SK-N-MC (cell line): Measurements from ENCODE around the gene DENND6B.
A peak's percentile ranks its signal among the peaks of the same experiment; 100 is the strongest.
"Not testable (repeated sequence)": the region's sequence is repeated elsewhere in the genome, so short reads cannot be mapped to it uniquely, and the experiment has no call there.

Experiments
- DNase-seq: peaks from one replicate; pipeline ENCODE4 v3.0.0-alpha.2; 2011; ENCODE audit warnings: low read depth, low spot score
- H3K27ac ChIP-seq: fragments of 200-600 bp; sonication (generic); 2 replicates; pipeline ENCODE4 v1.5.1; 2016; ENCODE audit warnings: mixed run types
- H3K36me3 ChIP-seq: fragments of 200-600 bp; sonication (generic); 2 replicates; pipeline ENCODE4 v1.6.1; 2017; ENCODE audit warnings: antibody characterized with exemption, low read length, mixed read lengths; ENCODE audit not compliant: insufficient read depth
- H3K4me3 ChIP-seq: fragments of 200-600 bp; sonication (generic); 2 replicates; pipeline ENCODE4 v1.5.1; 2016
- H3K9ac ChIP-seq: fragments of 200-600 bp; sonication (generic); 2 replicates; pipeline ENCODE4 v1.8.0; 2017; ENCODE audit warnings: mixed run types, mixed read lengths; ENCODE audit not compliant: insufficient read length
- H3K9me3 ChIP-seq: fragments of 200-600 bp; sonication (generic); 2 replicates; pipeline ENCODE4 v1.6.1; 2017; ENCODE audit warnings: low read depth, mild to moderate bottlenecking, antibody characterized with exemption, low read length, moderate library complexity, mixed read lengths
- EZH2 ChIP-seq: fragments of 200-600 bp; sonication (generic); IDR thresholded peaks from one replicate; pipeline ENCODE4 v1.6.1; 2017; ENCODE audit warnings: antibody characterized with exemption
- FOXP2 ChIP-seq: optimal IDR thresholded peaks from 2 replicates; pipeline ENCODE3; 2011; ENCODE audit warnings: mild to moderate bottlenecking, moderate library complexity; ENCODE audit not compliant: insufficient read depth; ENCODE audit errors: extremely low read length, control extremely low read depth
- POLR2AphosphoS5 ChIP-seq: IDR thresholded peaks from 2 replicates; pipeline ENCODE4 v1.6.1; 2012; ENCODE audit warnings: mild to moderate bottlenecking, low read depth, low read length, borderline replicate concordance

Gene DENND6B

GRCh38 chr22:50342651-50343540 lies 16.1 kb upstream of the DENND6B start, which contains the start of gene PPP6R2:
Gene PPP6R2 (plus strand): TSS chr22:50343327. CDS start chr22:50393909, 50,582 bp downstream.
- peak within 1 kb of the TSS; percentile 89 for H3K27ac ChIP-seq
- DNase-seq: no peak
- peak within 1 kb of the TSS; percentile 90 for H3K9ac ChIP-seq
- H3K36me3 ChIP-seq: peaks cover 7% of the 10 kb centered on the region; the same call in 1 of the 2 replicates
- TF ChIP-seq FOXP2 (no peak), POLR2AphosphoS5 (peak; percentile 65; the same call in 1 of the 2 replicates), EZH2 (no peak)
- H3K4me3 ChIP-seq: peak within 1 kb of the TSS; percentile 83
- H3K9me3 ChIP-seq: no peaks in the 10 kb centered on the region

- peak overlapping the region; percentile 83 for H3K4me3 ChIP-seq
- peak overlapping the region; percentile 89 for H3K27ac ChIP-seq
- no peaks in the 10 kb centered on the region for H3K9me3 ChIP-seq
- H3K36me3 ChIP-seq: peaks cover 4% of the 10 kb centered on the region; the same call in 1 of the 2 replicates
- TF ChIP-seq EZH2 (no peak), FOXP2 (no peak), POLR2AphosphoS5 (no peak)
- DNase-seq: peak; percentile 66
- H3K9ac ChIP-seq: peak overlapping the region; percentile 77
These were observed 15.3 kb upstream of the DENND6B start for GRCh38 chr22:50341977-50342650.

GRCh38 chr22:50339945-50340879 lies 13.4 kb upstream of the DENND6B start:
- Histone ChIP-seq H3K27ac (no peak overlapping the region), H3K4me3 (no peak overlapping the region), H3K9ac (no peak overlapping the region), H3K9me3 (no peaks in the 10 kb centered on the region), H3K36me3 (no peaks in the 10 kb centered on the region)
- TF ChIP-seq EZH2 (no peak), FOXP2 (no peak), POLR2AphosphoS5 (no peak)
- no peak for DNase-seq

- DNase-seq: no peak
These were observed 12.1 kb upstream of the DENND6B start for GRCh38 chr22:50338860-50339462.

GRCh38 chr22:50338042-50338573 lies 11.3 kb upstream of the DENND6B start:
- H3K9ac ChIP-seq: no peak overlapping the region
- H3K27ac ChIP-seq: no peak overlapping the region
- no peak for DNase-seq
- no peaks in the 10 kb centered on the region for H3K36me3 ChIP-seq
- H3K9me3 ChIP-seq: no peaks in the 10 kb centered on the region
- no peak overlapping the region for H3K4me3 ChIP-seq
- TF ChIP-seq POLR2AphosphoS5 (no peak), EZH2 (no peak), FOXP2 (no peak)

More at GRCh38 chr22:50338860-50339462, 12.1 kb upstream of the DENND6B start:
- Histone ChIP-seq H3K27ac (no peak overlapping the region), H3K9ac (no peak overlapping the region), H3K9me3 (no peaks in the 10 kb centered on the region), H3K4me3 (no peak overlapping the region), H3K36me3 (no peaks in the 10 kb centered on the region)
- TF ChIP-seq EZH2 (no peak), POLR2AphosphoS5 (no peak), FOXP2 (no peak)

GRCh38 chr22:50337262-50338041 lies 10.6 kb upstream of the DENND6B start:
- H3K9ac ChIP-seq: no peak overlapping the region
- DNase-seq: no peak
- TF ChIP-seq EZH2 (no peak), POLR2AphosphoS5 (no peak), FOXP2 (no peak)
- no peak overlapping the region for H3K27ac ChIP-seq
- no peak overlapping the region for H3K4me3 ChIP-seq
- H3K9me3 ChIP-seq: no peaks in the 10 kb centered on the region
- no peaks in the 10 kb centered on the region for H3K36me3 ChIP-seq

- not testable (repeated sequence) for H3K9ac ChIP-seq, H3K36me3 ChIP-seq, H3K27ac ChIP-seq, H3K9me3 ChIP-seq, DNase-seq, H3K4me3 ChIP-seq
These were observed 7.6 kb upstream of the DENND6B start for GRCh38 chr22:50334433-50334832.
